Right renal pelvis (tissue), 4 donors: Measurements from ENCODE around the gene FBXL19. TPM values are rescaled to one million over a fixed set of nuclear protein-coding genes. Genes with fewer than 3 reads are reported as not detected.
"Not testable (repeated sequence)": the region's sequence is repeated elsewhere in the genome, so short reads cannot be mapped to it uniquely, and the experiment has no call there.

Experiments used
- DNase-seq, 4 donors: peaks; one replicate each; pipeline ENCODE4 v3.0.0-alpha.2; 2013; ENCODE audit warnings: low read depth in 4 of 4, low spot score in 3 of 4, missing footprints in 1 of 4
- polyA plus RNA-seq, 4 donors: library from polyadenylated mRNA; unstranded; fragments of 120-200 nt; gene quantifications; one replicate each; pipeline ENCODE4 v1.2.1, GENCODE V29; 2013; ENCODE audit not compliant: insufficient read length in 4 of 4

Gene FBXL19, protein sequence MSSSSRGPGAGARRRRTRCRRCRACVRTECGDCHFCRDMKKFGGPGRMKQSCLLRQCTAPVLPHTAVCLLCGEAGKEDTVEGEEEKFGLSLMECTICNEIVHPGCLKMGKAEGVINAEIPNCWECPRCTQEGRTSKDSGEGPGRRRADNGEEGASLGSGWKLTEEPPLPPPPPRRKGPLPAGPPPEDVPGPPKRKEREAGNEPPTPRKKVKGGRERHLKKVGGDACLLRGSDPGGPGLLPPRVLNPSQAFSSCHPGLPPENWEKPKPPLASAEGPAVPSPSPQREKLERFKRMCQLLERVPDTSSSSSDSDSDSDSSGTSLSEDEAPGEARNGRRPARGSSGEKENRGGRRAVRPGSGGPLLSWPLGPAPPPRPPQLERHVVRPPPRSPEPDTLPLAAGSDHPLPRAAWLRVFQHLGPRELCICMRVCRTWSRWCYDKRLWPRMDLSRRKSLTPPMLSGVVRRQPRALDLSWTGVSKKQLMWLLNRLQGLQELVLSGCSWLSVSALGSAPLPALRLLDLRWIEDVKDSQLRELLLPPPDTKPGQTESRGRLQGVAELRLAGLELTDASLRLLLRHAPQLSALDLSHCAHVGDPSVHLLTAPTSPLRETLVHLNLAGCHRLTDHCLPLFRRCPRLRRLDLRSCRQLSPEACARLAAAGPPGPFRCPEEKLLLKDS
- polyA plus RNA-seq: 10 to 100 TPM; 18.4 to 33.3 (median 23.6) TPM

GRCh38 chr16:30923554-30924075, at the start of gene FBXL19:
TSS of gene FBXL19 (plus strand) at chr16:30923572. CDS start at chr16:30925755, 2,183 bp downstream.
- DNase-seq: peak in 1 of 4 donors; percentile 41

DNA sequence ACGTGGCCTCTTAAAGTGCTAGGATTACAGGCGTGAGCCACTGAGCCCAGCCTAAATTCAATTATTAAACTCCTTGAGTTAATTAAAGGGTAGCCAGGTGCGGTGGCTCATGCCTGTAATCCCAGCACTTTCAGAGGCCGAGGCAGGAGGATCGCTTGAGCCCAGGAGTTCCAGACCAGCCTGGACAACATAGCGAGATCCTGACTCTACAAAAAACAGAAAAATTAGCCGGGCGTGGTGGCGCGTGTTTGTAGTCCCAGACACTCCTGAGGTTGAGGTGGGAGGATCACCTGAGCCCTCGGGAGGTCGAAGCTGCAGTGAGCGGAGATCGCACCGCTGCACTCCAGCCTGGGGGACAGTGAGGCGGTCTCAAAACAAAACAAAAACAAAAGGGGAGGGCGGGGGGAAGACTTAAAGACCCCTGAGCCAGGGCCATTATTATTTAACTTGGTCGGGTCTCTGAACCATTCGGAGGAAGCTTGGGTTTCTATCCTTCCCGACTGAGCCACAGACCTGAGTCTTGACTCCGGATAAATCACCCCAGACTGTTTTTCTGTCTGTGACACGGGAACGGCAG, 49.0 kb upstream of the FBXL19 start:
- no peak for DNase-seq

DNA sequence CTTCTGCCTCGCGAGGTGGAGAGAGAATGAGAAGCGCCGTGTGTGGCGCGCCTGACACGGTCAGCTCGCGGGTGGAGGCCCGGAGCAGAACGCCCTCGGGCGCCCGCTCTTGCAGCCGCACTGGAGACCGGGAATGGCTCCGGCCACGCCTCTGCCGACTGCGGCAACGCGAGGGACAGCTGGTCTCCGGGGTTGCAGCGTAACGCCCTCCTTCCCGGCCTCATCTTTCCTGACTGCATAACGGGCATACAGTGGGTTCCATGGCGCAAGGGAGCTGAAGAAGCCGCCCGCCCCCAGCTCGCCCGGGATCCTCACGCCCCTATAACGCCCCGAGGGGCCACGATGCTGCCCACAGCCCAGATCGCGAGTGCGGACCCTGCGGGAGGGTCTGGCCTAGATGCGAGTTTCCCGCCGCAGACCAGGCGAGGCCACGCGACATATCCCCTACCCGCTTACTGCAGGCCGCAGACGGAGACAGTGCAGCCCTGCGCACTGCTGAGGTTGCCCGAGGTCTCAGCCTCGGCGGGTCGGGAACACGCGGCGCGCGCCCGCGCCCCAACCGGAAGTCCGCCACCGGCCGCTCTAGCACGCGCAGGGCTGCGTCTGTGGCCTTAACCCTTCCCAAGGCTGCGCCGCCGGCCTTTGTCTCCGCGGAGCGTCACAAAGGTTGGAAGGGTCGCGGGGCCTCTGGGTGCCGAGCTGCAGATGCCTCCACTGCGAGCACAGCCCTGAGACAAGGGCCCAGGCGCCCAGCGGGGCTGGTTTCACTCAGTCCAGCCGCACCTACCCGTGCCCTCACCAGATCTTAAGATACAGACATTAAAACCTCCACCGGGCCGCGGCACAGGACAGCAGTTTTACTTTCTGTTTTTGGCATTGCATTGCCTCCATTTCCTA, 48.3 kb upstream of the FBXL19 start:
- DNase-seq: peak; percentile 83 to 93 (median 86)

DNA sequence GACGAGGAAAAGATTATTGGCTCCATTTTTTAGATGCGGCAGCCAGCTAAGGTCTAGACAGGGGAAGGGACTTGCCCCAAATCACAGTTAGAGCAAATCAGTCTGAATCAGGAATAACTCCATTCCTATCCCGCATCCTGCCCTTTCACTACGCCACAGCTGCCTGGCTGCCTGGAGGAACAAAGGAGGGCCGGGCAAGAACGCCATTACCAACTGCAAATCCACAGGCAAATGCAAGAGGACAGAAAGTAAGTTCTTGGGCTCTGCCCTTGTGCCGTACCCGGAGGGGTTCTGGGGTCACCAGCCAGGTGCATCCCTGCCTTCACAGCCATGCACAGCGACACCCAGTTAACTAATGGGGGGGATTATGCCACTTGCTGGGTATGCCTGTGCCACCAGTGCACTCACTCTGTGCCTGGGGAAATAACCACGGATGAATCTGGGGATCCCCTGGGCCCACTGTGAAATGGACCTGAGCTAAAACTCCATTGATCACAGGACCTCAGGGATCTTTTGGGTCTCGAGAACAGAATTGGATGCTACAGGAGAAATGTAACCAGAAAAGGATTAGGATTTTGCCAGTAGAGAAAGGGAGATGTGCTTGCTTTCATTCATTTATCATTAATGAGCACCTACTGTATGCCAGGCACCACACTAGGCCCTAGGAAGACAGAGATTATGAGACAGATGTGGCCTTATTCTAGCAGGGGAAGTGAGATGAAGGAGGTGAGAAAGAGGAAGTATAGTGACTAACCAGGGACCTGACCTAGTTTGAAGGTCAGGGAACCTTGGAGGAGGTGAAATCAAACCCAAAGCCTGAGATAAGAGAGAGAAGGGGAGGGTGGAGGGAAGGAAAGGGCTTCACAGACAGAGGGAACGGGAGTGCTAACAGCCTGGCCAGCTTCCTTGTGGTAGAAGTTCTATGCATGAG, 47.2 kb upstream of the FBXL19 start:
- DNase-seq: no peak

- DNase-seq: no peak
Observed at GRCh38 chr16:30876867-30877266, 46.5 kb upstream of the FBXL19 start.

DNA sequence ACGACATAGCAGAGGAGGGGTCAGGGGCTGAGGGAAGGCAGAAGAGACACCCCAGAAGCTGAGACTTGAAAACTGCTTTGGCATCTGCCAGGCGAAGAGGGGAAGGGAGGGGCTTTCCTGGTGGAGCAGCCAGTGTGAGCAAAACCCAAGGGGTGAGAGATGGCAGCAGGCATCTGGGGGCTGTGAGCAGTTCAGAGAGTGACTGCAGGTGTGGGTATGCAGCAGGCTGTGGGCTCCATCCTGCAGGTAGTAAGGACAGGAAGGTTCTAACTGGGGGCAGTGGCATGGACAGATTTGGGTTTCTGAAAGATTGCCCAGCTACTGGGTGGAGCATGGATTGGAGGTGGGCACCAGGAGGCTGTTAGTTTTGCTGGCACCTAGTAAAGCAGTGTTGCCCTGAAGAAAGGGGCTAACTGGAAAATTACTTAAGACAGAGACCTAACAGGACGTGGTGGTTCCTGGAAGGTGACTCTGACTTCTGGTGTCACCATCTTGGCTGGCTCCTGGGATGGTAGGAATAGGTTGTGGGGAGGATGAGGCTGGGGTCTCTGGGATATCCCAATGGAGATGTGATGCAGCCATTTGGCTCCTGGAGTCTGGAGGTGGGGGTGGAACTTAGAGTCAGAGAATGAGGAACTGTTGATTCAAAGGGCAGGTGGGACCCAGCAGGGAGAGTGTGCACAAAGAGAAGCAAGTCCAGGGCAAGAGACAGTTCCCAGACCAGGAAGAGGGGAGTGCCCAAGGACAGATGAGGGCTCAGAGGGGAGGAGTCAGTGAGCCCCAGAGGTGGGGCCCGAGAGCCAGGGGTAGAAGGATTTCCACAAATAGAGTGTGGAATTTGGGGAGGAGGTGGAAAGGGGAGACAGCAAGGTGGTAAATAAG, 40.7 kb upstream of the FBXL19 start:
- no peak for DNase-seq

DNA sequence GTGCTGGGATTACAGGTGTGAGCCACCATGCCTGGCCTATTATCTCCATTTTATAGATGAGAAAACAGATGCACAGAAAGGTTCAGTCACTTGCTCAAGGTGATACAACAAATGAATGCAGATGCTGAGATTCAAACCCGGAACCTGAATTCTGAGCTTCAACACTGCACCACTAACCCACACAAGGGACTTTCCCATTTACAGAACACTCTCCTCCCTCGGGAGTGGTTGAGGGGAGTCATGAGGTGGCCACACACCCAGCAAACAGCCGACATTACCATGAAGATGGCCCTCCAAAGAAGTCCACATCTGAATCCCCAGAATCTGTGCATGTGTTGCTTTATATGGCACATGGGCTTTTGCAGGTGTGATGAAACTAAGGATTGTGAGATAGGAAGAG, 38.6 kb upstream of the FBXL19 start:
- DNase-seq: no peak

DNA sequence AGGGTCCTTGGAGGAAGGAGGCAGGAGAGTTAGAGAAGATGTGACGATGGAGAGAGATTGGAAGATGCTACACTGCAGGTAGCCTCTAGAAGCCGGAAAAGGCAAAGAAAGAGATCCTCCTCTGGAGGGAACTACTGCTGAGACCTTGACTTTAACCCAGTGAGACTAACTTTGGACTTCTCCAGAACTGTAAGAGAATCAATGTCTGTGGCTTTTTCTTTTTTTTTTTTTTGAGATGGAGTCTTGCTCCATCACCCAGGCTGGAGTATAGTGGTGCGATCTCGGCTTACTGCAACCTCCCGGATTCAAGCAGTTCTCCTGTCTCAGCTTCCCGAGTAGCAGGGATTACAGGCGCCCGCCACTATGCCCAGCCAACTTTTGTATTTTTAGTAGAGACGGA, 38.2 kb upstream of the FBXL19 start:
- DNase-seq: no peak

GRCh38 chr16:30886145-30886544, 37.2 kb upstream of the FBXL19 start:
- DNase-seq: no peak

DNA sequence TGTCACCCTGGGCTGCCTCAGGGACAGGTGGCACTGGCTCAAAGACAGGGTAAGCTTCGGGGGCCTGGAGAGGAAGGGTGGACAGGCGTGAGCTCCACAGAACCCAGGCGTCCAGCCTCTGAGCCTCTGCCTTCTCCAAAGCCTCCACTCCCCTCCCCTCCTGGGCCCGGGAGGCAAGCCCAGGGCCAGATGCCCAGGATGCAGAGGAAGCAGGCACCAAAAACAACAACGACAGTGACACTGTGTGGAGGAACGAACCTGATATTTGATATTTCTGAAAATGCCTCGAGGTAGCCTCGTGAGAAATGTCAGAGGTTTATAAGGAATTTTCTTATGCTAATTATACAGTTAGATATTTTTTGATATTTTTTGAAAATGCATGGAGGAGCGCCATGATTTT, 35.4 kb upstream of the FBXL19 start:
- DNase-seq: no peak

DNA sequence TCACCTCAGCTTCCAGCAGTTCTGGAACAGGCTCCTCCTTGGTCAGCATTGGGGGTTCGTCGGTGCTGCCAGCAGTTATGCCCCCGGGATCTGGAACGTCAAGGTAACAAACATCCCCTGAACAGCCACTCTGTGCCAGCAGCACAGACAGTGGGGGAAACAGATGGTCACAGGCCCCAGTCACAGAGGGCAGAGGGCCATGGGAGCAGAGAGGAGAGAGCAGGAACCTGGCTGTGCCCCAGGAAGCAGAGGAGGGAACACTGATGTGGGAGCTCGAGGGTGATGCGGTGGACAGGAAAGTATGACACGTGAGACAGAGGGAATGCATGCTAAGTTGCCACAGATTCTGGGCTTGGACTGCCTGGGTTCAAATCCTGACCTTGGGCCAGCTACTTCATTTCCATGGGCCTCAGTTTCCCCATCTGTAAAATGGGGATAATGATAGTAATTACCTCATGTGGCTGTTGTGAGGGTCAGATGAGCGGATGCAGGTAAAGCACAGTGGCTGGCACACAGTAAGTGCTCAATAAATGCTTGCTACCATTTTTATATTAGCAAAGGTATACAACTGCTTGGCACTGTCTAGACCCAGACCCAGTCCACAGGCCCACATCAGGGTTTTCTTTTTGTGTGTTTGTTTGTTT, 34.4 kb upstream of the FBXL19 start:
- no peak for DNase-seq

GRCh38 chr16:30889721-30890120, 33.7 kb upstream of the FBXL19 start:
- no peak for DNase-seq

GRCh38 chr16:30891043-30891823, 32.1 kb upstream of the FBXL19 start:
- DNase-seq: not testable (repeated sequence)

- no peak for DNase-seq
Observed at GRCh38 chr16:30892670-30893416, 30.5 kb upstream of the FBXL19 start.

GRCh38 chr16:30893417-30893743, 30.0 kb upstream of the FBXL19 start:
- DNase-seq: no peak

GRCh38 chr16:30893744-30894539, 29.4 kb upstream of the FBXL19 start, which contains the start of gene BCL7C:
TSS of gene BCL7C (minus strand) at chr16:30894077. CDS start at chr16:30893944, 133 bp downstream.
- DNase-seq: peak; percentile 79 to 90 (median 88)
